Activated CD8-positive, alpha-beta memory T cell treated with anti-CD3 and anti-CD28 coated beads for 4 hours (primary cell): ENCODE measurements around the gene ATP2C1.

ENCODE experiments used
- DNase-seq, 2 donors: peaks; one replicate each; pipeline ENCODE4 v3.0.0-alpha.2; 2020; ENCODE audit warnings: low read depth in 2 of 2

Gene ATP2C1

DNA sequence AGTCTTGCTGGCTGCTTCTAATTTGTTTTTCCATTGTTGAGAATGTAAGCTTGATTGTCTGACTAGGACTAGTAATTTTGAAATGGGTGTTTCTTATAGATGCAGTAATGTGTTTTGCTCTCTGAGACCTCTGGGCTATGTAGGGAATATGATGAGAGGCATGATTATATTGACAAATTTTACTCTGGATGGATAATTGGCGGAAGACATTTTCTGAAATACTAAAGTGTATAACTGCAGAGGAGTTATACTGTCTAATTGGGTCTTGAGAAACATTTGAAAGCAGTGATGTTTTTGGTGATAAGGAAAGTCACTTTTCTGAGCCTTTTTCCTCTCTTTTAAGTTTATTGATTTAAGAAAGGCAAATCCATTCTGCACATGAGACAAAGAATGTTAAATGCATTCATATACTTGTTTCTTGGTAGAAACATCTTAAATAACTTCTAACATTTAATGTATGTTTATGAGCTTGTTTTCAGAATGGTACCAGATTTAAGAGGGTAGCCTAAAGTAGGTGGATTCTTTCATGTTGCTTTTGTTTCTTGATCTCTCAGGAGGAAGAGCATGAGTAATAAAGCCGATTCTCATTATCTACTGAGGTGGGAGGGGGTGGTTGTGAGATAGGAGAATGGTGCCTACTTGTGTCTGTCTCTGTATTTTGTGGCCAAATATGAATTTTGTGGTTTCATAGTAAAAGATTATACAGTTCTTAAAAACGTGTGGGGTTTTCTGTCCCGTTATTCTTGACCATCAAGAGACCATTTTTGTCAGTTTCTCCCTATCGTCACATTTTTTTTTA is 2.0 kb downstream of the ATP2C1 start:
- DNase-seq: no peak

DNA sequence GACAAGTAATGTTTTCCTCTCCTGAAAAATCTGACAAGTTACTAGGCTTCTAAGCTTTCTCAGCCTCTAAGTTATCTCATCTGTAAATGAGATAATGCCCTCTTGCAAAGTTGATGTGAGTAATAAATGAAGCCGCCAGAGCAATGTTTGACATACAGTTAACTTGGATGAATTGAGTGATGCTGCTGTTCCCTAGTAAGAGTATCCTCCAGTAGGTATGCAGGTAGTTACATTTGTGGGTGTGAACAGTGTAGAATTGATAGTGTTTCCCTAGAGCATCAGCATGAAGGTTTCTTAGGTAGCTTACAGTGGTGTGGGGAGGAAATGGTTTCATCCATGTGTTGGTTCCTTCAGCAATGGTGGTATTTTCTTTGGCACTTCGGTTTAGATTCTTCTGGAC is 3.4 kb downstream of the ATP2C1 start:
- DNase-seq: no peak

DNA sequence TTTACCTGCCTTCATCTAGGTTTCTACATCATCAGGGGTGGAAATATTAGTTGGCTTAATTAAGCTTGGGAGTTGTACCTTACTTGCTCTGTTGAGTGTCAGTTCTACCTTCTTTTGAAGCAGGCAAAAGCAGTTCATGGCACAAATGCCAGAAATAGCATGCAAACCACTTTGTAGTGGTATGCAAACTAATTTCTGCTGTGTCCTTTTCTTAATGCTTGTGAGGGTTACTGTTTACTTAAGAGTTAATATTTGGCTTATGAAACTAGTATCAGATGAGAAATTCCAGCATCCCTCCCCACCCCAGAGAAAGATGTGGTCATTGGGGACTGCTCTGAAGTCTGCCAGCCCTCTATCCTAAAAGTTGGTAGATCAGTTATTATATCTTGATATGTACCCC is 7.1 kb downstream of the ATP2C1 start:
- DNase-seq: no peak

DNA sequence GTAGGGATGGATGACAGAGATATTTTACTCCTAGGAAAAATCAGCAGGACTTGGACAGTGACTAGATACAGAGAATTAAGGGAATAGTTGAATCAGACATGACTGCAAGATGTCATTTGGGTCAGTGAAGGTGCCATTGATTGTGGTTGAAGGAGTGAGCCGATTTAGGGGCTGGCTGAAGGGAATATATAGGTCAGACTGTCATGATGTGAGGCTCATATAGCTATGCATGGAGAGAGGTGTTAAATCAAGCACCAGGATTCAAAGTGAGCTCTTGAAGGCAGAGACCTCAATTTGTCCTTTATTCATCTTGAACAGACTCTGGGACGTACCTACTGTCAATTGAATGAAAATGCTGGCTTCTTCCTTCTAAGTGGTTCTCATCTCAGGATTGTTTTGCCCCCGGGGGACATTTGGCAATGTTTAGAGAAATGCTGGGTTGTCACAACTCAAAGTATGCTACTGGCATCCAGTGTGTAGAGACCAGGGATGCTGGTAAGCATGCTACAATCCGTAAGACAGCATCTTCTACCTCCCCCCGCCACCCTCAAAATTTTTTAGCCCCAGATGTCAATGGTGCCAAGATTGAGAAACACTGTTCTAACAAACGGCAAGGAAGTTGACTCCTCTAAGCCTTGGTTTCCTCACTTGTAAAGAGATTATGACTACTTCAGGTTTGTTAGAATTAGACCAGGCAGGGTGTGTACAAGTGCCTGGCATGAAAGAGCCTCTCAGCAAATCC is 7.8 kb downstream of the ATP2C1 start:
- no peak for DNase-seq

DNA sequence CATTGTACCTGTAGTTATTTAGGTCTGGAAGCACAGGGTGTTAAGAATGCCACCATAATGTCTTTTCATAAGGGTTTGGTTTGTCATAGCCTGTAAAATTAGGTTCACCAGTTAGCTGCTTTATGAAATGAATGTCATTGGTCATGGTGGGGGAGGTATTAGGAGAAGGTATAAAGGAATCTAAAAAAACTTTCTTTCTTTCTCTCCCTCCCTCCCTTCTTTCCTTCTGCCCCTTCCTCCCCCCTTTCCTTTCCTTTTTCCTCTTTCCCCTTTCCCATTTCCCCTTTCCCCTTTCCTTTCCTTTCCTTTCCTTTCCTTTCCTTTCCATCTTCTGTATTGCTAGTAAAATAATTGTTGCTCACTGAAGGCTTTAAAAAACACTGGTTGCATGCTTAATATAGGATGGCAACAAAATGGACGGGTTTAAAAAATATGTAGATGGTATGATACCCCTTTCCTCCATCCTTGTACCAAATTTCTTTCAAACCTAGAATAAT is 9.6 kb downstream of the ATP2C1 start:
- no peak for DNase-seq

DNA sequence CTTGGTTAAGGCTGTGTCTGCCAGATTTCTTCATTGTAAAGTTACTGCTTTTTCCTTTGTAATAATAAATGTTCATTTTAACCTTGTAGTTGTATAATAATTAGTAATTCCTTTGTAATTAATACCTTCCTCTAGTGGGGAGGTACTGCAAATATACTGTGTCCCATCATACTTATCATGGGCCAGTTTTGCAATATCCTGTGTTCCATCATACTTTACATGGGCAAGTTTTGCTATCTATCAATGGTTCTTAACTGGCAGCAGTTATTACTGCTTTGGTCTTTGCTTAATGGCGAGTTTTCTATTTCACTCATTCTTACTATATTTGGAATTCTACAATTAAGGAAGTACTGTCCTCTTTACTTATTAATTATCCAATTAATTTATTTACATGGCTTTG is 10.6 kb downstream of the ATP2C1 start:
- DNase-seq: no peak

DNA sequence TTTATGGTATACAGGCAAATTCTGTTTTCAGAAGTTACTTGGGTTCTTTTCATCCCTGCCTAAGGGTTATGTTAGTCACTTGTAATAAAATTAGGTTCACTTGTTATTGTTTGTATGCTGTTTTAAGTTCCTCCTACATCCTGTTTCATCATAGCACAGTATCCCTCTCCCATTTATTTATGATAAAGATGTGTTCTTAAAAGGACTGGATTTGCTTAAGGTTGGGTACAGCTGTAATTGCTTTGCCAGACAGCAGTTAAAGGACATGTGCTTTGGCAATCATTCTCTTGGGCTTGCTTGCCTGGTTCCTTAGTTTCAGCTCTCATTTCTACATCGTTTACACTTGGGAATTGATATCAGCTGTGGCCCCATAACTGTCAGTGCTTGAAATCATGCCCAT is 11.7 kb downstream of the ATP2C1 start:
- no peak for DNase-seq

DNA sequence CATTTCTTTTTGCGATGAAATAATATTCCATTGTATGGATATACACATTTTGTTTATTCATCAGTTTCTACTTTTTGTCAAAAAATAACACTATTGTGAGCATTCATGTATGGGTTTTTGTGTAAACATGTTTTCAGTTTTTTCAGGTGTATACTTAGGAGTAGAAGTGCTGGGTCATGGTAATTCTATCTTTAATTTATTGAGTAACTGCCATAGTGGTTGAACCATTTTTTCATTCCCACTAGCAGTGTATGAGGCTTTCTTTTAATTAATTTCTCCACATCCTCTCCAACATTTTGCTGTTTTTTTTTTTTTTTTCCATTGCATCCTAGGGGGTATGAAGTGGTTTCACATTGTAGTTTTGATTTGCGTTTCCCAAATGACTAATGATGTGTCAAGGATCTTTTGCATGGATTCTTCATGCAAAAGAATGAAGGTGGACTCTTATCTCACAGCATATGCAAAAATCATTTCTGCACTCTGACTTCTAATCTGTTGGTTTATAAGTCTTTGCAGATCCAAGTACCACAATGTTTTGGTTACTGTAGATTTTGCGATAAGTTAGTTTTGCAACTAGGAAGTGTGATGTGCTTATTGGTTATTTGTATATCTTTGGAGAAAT is 12.6 kb downstream of the ATP2C1 start:
- DNase-seq: no peak

DNA sequence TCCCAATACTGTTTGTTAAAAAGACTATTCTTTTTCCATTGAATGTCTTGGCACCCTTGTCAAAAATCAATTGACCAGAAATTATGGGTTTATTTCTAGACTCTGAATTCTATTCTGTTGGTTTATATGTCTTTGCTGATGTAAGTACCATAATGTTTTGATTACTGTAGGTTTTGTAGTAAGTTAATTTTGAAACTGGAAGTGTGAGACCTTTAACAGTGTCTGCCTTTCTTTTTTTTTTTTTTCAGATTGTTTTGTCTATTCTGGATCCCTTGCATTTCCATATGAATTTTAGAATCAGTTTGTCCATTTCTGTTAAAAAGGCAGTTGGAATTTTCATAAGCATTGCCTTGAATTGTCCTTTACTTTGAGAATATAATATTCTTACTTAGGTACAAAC is 13.6 kb downstream of the ATP2C1 start:
- no peak for DNase-seq

DNA sequence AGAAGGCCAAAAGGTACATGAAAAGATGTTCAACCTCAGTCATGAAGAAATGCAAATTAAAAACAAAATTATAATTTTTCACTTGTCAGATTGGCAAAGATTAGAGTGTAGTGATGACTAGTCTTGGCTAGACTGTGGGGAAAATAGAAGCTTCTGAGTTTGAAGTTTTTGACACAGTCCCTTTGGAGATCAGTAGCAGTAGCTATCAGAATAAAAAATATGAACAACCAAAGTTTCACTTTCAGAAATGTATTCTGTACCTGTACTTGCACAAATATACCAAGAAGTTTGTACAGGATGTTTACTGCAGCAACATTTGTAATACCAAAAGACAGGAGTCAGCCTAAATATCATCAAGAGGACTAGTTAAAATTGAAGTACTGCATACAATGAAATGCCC is 14.1 kb downstream of the ATP2C1 start:
- no peak for DNase-seq

DNA sequence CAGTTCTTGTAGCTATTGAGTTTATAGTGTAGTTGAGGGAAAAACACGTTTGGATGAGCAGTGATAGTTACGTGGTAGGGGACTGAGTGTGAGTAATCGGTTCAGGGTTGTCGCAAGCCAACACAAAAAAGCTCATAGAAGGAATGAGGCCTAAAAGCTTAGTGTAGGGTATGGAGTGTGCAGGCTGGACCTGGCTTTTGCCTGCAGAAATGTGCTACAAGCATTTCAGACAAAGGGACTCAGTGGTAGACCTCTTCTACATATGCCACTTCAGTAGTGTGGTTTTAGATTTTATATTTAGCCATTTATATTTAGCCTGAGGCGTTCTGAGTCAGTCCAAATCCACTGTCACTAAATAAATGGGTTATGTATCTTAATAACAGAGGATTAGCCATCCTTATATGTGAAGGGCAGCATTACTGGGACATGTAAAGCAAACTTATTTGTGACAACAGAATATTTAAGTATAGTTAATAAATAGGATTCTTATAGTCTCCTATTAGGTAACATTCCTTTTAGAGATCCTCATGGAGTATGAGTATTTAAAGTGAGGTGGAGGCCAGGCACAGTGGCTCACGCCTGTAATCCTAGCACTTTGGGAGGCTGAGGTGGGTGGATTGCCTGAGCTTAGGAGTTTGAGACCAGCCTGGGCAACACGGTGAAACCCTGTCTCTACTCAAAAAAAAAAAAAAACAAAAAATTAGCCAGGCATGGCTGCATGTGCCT is 21.8 kb downstream of the ATP2C1 start:
- no peak for DNase-seq

DNA sequence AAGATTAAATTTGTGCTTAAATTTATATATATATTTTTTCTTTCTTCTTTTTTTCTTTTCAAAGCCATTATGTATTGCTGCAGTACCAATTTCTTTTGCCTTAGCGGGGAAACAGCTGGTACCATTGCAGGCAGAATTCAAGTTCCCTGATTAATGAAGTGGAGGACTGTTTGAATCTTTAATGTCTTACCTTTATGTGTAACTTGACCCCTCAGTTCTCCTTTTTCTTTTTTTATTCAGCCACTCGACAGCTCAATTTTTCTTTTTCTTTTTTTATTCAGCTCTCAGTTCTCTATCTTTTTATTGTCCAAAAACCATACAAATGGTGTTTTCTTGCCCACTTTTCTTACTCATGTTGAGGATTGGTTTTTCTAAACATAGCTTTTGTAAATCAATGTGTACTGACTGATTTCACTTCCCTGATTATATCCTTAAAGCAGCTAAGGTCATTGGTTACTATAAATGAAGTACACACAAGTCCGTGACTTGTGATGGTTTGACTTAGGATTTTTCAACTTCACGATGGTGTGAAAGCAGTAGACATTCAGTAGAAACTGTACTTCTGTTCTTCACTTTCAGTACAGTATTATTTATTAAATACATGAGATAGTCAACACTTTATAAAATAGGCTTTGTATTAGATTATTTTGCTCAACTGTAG is 22.8 kb downstream of the ATP2C1 start:
- no peak for DNase-seq

DNA sequence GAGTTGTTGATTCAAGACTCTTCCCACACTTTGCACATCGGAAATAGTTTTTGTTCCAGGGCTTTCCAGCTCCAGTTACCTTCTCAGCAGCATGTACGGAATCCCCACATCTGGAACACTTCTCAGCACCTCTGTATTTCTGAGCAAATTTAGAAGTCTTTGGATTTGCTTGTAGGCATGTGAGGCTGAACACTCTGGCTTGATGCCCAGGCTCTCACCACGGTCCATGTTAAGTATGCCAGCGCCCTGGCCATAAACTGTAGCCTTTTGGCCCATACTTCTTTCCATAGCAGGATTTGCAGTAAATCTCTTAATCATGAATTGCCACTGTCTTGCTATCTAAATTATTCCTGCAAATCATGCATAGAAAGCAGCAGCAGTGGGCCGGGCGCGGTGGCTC is 24.4 kb downstream of the ATP2C1 start:
- no peak for DNase-seq

DNA sequence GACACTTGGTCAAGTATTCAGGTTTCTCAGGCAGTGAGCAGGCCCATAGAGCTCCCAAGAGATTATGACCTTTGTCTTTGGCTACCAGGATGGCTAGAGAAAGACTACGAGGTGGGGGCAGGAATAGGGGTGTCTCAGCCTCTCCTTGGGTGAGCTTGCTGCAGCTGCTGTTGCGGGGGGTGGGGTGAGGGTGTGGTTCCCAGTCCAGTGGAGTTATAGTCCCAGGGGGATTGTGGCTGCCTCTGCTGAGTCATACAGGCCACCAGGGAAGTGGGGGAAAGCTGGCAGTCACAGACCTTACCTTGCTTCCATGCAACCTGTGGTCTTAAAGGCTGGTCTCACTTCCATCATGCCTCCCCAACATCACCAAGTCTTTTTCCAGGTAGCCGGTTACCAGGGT is 31.7 kb downstream of the ATP2C1 start:
- DNase-seq: no peak

DNA sequence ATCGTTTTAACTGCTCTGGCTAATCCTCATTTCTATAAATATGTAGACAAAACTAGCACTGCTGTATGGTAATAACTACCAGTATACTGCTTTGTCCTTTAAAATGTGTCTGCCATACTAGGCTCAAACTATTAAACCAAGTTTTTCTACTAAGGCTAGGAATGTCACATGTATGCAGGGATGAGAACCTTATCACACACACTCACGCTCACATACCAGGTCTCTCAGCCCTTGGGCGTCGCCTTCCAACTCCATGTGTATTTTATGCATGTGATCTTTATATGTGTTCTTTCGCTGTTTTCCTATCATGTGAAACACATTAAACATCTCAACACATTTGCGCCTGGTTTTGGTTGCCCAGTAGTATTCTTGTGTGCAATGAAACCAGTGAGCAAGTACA is 32.6 kb downstream of the ATP2C1 start:
- DNase-seq: no peak

DNA sequence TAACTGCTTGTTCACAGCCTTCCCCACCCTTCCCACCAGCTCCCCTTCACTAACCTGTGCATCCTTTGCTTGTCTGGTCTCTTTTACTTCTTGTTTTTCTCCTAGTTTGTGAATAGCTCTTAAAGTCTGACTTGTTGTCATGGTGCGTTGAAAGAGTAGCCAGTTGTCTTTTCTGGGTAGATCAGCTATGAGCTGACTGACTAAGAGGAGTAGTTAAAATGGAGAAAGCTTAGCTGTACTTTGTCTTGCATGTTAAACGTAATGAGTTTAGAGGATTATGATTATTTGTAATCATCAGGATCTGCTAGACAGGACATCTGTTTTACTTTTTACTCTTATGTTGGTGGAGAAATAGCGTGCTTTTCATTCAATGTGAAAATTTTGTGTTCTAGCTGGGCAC is 35.9 kb downstream of the ATP2C1 start:
- DNase-seq: no peak

DNA sequence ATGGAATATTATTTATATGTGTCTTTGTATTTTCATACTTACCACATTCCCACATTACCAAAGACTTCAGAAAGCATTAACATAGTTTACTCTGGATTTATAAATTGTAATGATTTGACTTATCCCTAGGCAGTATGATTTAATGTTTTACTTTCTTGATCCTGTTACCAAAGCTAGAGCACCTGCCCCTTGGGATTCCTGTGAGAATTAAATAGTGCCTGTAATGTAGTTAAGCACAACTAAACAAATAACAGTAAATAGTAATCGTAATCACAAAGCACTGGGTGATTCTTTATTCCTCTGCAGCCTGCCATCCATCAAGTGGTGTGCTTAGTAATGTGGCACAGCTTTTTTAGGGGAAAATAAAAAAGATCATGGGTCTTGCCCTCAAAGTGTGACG is 39.1 kb downstream of the ATP2C1 start:
- no peak for DNase-seq

DNA sequence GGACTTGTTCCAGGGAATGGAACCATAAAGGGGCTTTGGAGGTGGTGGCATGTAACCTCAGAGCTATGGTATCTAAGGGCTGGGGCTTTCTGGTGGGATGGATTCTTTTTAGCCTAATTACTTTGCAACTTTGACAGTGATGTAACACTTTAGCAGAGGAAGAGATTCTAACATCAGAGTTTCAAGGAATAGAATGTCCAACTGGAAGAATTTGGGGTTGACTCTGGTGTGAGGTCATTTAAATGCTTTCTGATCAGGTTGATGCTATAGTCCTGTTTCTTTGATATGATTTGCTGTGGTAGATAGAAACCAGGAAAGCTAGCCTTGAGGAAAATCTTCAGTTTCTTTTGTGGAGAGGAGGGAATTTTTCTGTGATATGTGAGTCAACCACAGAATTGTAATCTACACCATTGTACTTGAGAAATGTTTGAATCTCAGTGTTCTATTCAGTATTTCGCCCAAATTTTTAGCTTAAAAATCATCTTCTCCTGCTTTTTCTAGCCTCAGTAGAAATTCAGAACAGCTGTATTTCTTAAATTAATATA is 40.0 kb downstream of the ATP2C1 start:
- DNase-seq: no peak

DNA sequence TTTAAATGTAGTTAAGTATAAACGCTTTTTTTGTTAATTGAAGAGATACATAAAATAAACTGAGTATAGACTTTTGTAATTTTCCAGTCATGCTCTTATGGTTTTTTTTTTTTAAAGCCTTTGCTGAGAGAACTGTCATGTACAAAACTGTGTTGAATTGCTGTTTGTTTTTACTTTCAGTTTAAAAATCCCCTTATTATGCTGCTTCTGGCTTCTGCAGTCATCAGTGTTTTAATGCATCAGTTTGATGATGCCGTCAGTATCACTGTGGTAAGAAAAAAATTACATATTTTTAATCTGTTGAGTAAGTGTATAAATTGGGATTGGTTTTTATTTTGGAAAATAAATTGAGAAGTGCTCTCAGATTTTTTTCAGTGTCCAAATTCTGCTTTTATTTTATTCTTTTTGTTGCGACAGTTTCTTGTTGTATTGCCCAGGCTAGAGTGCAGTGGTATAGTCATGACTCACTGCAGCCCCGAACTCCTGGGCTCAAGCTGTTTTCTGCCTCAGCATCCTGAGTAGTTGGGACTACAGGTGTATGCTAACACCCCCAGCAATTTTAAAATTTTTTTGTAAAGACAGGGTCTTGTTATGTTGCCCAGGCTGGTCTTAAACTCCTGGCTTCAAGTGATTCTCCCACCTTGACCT is 40.7 kb downstream of the ATP2C1 start:
- no peak for DNase-seq

DNA sequence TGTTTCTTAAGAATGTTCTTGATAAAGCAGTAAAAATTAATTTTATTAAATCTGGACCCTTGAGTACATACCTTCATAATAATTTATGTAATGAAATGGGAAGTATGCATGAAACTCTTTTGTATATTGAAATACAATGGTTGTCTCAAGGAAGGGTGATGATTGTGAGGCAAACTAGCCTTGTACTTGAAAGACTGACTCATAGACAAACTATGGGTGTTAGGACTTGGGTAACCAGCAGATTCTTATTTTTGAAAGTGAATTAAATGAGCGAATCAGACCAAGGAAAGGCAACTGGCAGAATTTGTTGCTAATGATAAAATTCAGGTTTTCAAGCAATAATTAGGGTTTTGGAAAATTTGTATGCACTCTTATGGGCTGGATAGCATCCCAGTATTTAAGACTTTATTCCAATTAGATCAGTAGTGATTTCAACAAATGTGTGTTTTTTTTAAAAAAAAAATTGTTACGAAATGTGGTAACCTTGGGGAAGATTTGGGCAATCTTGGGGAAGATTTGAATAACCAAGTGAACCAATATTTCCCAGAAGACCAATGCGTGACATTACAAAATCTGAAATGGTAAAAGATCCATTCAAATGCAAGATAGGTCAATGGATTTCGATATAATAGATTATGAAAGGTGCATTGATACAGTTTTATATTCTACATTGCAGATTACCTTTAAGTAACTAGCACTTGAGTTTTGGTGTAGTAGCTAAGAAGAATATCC is 42.0 kb downstream of the ATP2C1 start:
- DNase-seq: no peak
